HG03571 (cell line): ENCODE data around the gene KRABD2.
"Not testable (repeated sequence)": the region's sequence is repeated elsewhere in the genome, so short reads cannot be mapped to it uniquely, and the experiment has no call there.

ENCODE experiments used
- ATAC-seq: cut with Tn5 transposase; IDR thresholded peaks from one replicate; pipeline ENCODE4 v1.9.1; 2021; ENCODE audit not compliant: unreplicated experiment

The KRABD2 gene

DNA sequence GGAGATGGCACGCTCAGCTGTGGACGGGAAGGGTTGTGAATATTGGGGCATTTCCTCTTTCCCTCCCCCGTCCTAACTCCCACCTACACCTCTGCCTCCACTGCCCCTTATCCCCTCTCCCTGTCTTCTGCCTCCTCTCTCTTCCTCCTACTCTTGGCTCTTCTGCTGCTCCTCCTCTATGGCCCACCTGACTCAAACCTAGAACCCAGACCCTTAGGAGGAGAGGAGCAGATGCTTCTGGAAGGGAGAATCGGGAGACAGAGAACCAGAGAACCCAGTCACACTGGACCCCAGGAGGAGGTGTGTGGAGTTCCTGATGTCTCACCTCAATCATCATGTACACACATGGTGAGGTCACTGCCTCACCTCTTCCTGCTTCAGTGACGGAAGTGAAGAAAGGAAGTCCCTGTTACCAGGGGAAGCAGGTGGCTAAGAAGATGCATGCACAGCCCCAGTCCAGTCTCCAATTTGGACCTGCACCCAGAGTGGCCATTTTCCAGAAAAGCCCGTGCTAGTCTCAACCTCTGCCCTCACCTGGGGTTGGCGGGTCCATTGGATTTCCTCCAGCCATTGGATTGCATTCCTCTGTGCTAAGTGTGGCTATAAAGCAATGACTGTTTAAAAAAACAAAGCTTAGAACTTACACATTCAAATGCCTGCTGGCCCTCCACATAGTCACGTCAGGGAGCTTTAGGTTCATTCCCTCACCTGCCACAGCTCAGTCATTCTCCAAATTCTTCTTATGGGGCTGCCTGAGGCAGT, 17.1 kb upstream of the KRABD2 start:
- no peak for ATAC-seq

GRCh38 chr17:8392674-8393469, 16.4 kb upstream of the KRABD2 start:
- ATAC-seq: no peak

- no peak for ATAC-seq
These were observed 15.8 kb upstream of the KRABD2 start for GRCh38 chr17:8392274-8392673.

- no peak for ATAC-seq
These were observed 15.2 kb upstream of the KRABD2 start for GRCh38 chr17:8391711-8392110.

GRCh38 chr17:8387914-8388651, 11.6 kb upstream of the KRABD2 start:
- no peak for ATAC-seq

- no peak for ATAC-seq
These were observed 10.3 kb upstream of the KRABD2 start for GRCh38 chr17:8386841-8387240.

- no peak for ATAC-seq
These were observed 8.4 kb upstream of the KRABD2 start for GRCh38 chr17:8384801-8385378.

- peak; percentile 92 for ATAC-seq
These were observed 6.8 kb upstream of the KRABD2 start, which contains the start of gene RPL26 for GRCh38 chr17:8383143-8383822. RPL26 (minus strand) TSS chr17:8383193; CDS start chr17:8382310, 883 bp downstream.

DNA sequence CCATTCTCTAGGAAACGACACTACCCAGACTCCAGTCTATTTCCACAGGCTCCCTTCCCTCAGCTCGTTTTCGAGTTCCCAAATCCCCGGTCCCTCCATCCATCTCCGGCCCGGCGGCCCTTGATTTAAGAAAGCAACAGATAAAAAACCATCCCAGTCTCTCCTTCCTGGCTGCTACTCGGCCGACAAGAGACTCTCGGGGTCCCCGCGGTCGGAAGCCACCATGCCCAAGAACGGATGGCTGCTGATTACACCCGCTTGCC, 6.3 kb upstream of the KRABD2 start:
- no peak for ATAC-seq

- no peak for ATAC-seq
These were observed 5.8 kb upstream of the KRABD2 start for GRCh38 chr17:8382052-8382879.

DNA sequence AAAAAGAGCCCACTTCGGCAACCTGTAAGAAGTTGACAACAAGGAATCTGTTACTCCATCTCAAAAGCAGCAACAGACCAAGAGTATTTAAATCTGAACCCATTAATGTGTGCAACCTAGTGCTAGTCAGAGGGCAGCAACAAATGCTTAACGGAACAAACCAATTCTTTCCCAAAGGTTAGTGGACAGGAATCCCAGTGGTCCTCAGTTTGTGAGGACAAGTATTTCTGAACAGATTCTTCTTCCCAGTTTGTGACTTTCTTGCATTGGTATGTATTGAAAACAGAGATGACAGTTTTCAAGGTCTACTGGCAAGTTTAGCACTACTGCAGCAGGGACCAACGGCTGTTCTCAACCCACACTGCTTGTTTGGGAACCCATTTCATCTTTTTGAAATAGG, 3.5 kb upstream of the KRABD2 start:
- no peak for ATAC-seq

DNA sequence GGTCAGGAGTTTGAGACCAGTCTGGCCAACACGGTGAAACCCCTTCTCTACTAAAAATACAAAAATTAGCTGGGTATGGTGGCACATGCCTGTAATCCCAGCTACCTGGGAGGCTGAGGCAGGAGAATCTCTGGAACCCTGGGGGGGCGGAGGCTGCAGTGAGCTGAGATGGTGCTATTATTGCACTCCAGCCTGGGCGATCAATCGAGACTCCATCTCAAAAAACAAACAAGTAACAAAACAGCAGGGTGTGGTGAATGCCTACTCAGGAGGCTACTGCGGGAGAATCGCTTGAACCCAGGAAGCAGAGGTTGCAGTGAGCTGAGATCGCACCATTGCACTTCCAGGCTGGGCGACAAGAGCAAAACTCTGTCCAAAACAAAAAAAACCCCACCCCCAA, 1.6 kb upstream of the KRABD2 start:
- not testable (repeated sequence) for ATAC-seq

- ATAC-seq: no peak
These were observed 918 bp upstream of the KRABD2 start for GRCh38 chr17:8377422-8377821.

DNA sequence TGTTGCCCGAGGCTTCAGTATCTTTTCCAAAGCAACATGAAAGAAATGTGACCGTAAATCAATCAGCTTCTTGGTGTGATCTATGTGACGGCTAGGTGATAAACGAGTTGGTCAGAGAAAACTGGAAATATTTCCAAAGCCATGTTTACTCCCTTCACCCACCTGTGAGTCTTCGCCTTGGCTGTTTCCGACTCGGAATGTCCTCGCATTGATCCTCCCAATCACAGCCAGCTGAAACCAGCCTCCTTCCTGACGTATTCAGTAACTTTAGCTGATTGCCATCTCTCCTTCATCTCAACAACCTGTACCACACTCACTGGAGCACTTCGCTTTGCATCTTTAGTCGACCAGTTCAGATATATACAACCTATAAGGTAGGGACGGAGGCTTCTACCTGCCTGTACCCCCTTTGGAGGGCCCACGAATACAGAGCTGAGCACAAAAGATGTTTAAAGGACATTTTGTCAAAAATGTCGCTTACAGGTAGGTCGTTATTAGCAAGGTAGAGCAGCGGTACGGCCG, 705 bp downstream of the KRABD2 start:
- ATAC-seq: no peak

GRCh38 chr17:8373856-8374255, 2.6 kb downstream of the KRABD2 start:
- not testable (repeated sequence) for ATAC-seq

DNA sequence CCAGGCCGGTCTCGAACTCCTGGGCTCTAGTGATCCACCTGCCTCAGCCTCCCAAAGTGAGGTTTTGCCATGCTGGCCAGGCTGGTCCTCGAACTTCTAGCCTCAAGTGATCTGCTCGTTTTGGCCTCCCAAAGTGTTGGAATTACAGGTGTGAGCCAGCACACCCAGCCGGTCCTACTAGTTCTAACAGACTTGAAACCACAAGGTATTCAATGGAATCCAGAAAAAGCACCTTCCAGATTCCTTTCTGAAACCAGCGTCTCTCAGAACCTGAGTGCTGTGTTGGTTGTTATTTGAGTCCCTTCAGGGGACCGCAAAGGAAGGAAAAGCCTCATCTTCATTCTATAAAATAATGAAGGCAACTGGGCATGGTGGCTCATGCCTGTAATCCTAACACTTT, 4.1 kb downstream of the KRABD2 start:
- ATAC-seq: no peak

- ATAC-seq: no peak
These were observed 4.7 kb downstream of the KRABD2 start for GRCh38 chr17:8371786-8372185.

DNA sequence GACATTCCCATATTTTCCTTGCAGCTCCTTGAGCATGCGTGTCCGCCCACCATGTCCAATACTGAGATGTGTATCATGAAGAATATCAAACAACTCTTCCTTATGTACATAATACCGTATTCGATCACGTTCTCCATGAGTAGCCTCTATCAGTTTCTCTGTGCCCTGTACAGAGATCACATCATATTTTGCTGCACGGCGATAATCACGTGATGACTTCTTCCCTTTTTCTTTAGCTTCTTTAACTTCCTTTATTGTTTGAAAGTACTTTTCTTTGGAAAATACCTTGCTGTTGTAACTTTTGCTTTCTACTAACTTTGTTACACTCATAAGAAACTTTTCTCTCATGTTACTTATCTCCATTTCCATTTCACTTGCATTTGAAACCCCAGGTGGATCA, 6.6 kb downstream of the KRABD2 start:
- no peak for ATAC-seq

GRCh38 chr17:8368193-8368592, 8.3 kb downstream of the KRABD2 start:
- no peak for ATAC-seq

- no peak for ATAC-seq
These were observed 10.3 kb downstream of the KRABD2 start for GRCh38 chr17:8366231-8366630.
